Peyer's patch (tissue), 4 donors: ENCODE measurements around the gene IMPDH2.
A peak's percentile ranks its signal among the peaks of the same experiment; 100 is the strongest.

Experiments
- POLR2A ChIP-seq, 2 donors: fragments of 450-650 bp; IDR thresholded peaks; one replicate each; pipeline ENCODE4 v1.5.1; 2017; ENCODE audit warnings: antibody characterized with exemption in 2 of 2, mild to moderate bottlenecking in 2 of 2, moderate library complexity in 2 of 2
- TF ChIP-seq, protein P1 (sequence below), 6 experiments: fragments of 450-650 bp in 4 of 6; fragments of 200-600 bp in 2 of 6; sonication (generic) in 1 of 6; IDR thresholded peaks; one replicate each; pipeline ENCODE4 v1.5.1; 2017 to 2019; ENCODE audit warnings: antibody characterized with exemption in 6 of 6, mild to moderate bottlenecking in 3 of 6, moderate library complexity in 1 of 6

DNA sequence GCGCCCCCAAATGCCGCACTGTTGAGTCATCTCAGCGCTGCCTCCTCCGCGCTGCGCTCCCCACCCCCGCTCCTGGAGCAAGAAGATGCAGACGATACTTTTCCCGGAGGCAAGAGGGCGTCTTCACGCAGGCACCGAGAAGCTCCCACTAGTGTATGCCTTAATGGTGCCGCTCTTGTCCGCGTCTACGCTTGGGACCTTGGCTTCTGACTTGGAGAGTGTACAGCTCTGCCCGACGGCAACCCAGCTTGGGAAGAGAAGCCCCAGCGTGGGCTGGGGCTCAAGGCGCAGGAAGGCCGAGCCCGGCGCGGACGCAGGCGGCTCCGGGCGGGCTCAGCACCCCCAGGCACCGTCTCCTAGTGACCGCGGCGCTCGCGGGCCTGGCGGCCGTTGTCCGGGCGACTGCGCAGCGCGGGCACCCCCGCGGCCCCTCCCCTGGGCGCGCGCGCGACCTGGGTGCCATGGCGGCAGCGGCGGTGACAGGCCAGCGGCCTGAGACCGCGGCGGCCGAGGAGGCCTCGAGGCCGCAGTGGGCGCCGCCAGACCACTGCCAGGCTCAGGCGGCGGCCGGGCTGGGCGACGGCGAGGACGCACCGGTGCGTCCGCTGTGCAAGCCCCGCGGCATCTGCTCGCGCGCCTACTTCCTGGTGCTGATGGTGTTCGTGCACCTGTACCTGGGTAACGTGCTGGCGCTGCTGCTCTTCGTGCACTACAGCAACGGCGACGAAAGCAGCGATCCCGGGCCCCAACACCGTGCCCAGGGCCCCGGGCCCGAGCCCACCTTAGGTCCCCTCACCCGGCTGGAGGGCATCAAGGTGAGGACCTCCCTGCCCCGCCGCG is 39.2 kb downstream of the IMPDH2 start, which contains the start of gene P4HTM:
- TF ChIP-seq, protein P1, sequence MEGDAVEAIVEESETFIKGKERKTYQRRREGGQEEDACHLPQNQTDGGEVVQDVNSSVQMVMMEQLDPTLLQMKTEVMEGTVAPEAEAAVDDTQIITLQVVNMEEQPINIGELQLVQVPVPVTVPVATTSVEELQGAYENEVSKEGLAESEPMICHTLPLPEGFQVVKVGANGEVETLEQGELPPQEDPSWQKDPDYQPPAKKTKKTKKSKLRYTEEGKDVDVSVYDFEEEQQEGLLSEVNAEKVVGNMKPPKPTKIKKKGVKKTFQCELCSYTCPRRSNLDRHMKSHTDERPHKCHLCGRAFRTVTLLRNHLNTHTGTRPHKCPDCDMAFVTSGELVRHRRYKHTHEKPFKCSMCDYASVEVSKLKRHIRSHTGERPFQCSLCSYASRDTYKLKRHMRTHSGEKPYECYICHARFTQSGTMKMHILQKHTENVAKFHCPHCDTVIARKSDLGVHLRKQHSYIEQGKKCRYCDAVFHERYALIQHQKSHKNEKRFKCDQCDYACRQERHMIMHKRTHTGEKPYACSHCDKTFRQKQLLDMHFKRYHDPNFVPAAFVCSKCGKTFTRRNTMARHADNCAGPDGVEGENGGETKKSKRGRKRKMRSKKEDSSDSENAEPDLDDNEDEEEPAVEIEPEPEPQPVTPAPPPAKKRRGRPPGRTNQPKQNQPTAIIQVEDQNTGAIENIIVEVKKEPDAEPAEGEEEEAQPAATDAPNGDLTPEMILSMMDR (IDR thresholded peaks at IDR 0.05): peak in 3 of 6 experiments; percentile 32 to 42 (median 34)
- TF ChIP-seq POLR2A (IDR thresholded peaks at IDR 0.05): peak in 1 of 2 donors; percentile 33
